Measurements from ENCODE around the gene PPTC7.
A peak's percentile ranks its signal among the peaks of the same experiment; 100 is the strongest.
"Not testable (repeated sequence)": the region's sequence is repeated elsewhere in the genome, so short reads cannot be mapped to it uniquely, and the experiment has no call there.

The PPTC7 gene

DNA sequence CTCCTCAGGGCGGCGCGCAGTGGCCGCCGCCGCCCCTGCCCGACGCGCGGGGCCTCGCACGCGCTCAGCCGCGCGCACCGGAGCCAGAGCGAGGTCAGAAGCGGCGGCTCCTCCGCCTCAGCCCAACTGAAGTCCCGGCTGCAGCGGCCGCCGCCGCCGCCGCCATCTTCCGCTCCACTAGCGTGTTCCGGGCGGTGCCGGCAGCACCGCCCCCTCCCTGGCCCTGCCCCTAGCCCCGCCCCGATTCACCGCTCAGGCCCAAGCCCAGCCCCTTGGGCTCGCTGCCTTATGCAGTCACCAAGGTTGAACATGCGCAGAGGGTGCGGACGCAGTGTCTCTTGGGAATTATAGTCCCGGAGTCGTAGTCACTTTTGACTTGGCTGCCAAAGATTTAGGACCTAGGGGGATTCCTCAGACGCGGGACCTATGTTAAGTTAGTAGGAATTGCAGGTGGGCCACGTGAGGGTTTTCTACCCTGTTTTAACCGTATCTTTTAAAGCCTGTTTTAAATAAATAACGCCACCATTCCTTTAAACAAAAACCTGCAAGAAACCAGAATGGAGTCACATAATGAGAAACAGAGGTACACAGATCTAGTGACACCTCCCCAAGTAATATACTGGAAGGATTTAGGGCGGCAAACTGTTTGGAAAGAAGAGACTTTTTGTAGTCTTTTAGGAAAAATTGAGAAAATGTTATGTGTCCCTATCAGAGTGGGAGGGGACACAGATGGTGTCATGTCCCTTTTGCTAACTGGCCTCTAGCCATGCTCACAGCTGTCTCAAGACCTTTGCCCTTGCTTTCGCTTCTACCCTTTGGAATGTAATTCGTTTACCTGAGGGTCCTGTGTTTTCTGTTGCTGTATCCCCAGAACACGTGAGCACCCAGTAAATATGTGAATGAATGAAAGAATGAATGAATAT lies at the start of gene PPTC7:
Gene PPTC7, minus strand, starts transcription at position 182 of the 923 bp plus-strand sequence. CDS start 287 bp downstream, outside the sequence.
- DNase-seq = peak; percentile 96

DNA sequence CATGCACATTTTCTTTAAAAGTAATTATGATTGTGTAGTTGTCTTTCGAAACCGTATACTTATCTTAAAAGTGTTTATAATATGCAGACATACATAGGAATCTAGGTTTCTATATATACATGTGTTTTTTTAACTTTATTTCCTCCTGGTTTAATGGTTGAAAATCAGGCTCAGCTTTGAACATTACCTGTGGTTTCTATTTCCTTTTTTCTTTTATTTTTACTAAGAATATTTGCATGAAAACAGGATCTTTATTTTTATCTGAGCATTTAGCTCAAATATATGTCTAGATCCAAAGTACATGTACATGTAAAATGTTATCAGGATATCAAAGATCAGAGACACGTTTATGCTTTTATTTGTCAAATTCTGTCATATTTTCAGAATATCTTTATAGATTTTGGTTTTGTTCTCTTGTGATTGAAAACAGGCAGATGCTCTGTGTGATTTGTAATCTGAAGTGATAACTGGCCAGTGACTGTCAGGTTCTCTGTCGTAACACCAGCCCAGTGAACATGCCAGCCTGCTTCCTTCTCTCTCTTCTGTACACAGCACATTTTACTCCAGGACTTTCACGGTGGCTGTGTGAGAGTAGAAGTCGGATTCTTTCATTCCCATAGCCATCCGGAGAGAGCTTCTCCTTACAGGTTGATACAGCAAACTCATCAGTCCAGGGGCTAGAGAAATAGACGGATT lies 44.5 kb upstream of the PPTC7 start:
- DNase-seq = no peak

DNA sequence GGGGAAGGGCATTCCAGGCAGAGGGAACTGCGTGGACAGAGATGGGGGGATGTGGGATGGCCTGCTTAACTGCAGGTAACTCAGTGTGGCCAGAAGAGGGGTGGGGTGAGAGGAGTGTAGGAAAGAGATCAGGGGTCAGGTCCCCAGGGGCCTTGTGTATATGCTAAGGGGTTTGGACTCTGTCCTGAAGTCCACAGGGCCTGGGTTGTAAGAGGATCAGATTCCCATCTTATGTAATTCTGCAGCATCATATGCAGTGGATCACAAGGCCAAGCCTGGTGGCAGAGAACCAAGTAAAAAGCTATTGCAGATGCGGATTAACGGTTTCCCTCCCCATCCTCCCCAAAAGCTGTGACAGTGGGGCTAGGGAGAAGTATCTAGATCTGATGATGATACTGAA lies 39.5 kb upstream of the PPTC7 start:
- DNase-seq = no peak

DNA sequence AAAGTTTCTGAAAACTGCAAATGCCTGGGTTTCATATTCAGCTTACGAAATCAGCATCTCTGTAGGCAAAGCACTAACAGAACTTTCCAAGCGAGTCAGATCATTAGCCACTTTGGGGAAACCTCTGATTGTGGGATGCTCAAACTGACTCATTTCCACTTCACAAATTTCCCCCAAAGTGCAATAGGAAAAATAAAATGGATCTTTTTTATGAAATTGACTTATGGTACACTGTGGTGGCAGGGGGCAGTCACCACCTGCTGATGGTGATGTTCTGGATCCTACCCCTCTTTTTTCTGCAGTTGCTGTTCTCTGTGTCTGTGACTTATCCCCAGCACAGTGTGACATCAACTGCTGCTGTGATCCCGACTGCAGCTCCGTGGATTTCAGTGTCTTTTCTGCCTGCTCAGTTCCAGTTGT lies 36.4 kb upstream of the PPTC7 start:
- no peak for DNase-seq

- no peak for DNase-seq
Measured at GRCh38 chr12:110616471-110617115, 33.5 kb upstream of the PPTC7 start.

DNA sequence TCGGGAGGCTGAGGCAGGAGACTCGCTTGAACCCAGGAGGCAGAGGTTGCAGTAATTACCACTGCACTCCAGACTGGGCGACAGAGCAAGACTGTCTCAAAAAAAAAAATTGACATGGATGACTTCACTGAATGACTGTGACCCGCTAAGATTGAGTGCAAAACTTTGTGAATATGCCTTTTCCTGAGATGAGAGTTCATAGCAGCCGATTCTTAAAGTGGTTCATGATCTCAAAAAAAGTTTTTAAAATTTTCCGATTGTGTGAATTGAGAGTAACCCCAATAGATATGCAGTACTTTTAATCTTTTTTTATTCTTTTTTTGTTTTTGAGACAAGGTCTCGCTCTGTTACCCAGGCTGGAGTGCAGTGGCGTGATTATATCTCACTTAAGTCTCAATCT lies 32.1 kb upstream of the PPTC7 start:
- no peak for DNase-seq

DNA sequence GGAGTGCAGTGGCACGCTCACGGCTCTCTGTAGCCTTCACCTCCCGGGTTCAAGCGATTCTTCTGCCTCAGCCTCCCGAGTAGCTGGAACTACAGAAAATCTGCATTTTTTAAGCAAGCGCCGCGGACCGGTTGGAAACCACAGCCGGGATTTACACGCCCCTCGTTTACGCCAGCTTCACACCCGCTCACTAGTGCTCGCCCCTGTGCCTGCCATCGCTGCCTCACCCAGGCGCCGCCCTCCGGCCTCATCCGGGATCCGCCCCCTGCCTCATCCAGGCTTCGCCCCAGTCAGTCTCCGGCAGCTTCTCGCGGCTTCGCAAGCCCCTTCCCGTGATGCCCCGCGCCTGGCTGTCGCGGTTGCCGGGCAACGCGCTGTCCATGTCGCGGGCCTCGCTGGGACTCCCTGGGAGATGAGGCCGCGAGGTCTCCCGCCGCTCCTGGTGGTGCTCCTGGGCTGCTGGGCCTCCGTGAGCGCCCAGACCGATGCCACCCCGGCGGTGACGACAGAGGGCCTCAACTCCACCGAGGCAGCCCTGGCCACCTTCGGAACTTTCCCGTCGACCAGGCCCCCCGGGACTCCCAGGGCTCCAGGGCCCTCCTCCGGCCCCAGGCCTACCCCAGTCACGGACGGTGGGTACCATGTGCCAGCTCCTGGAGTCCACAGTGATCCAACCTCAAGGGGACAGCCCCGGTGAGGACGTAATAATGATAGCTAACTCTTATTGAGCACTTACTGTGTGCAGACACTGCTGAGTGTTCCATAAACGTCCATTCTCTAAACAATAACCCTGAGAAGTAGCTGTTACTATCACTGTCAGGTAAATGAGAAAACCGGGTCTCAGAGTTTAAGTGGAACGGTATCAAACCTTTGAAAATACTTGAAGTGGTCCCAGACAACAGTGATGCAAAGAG lies 30.9 kb upstream of the PPTC7 start, which contains the start of gene TCTN1:
Gene TCTN1, plus strand, starts transcription at position 359 of the 914 bp plus-strand sequence. Its CDS starts 54 bp downstream, at position 413.
- peak; percentile 98 for DNase-seq

- DNase-seq = no peak
Measured at GRCh38 chr12:110613071-110613770, 30.1 kb upstream of the PPTC7 start.

- no peak for DNase-seq
Measured at GRCh38 chr12:110606253-110606611, 23.1 kb upstream of the PPTC7 start.

GRCh38 chr12:110602085-110602814 lies 19.1 kb upstream of the PPTC7 start:
- DNase-seq = not testable (repeated sequence)

GRCh38 chr12:110600254-110600653 lies 17.1 kb upstream of the PPTC7 start:
- DNase-seq = no peak

DNA sequence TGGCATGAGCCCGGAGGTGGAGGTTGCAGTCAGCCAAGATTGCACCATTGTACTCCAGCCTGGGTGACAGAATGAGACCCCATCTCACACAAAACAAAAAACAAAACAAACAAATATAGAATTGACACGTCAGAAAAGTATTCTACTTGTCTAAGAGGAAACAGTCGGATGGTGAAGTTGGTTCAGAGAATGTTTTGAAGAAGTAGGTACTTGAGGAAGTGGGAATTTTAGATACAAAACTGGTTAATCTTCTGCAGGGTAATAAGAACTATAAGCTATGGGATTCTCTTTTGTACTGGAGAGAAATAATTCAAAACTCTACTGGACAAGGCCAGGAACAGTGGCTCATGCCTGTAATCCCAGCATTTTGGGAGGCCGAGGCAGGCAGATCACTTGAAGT lies 16.2 kb upstream of the PPTC7 start:
- DNase-seq = no peak

DNA sequence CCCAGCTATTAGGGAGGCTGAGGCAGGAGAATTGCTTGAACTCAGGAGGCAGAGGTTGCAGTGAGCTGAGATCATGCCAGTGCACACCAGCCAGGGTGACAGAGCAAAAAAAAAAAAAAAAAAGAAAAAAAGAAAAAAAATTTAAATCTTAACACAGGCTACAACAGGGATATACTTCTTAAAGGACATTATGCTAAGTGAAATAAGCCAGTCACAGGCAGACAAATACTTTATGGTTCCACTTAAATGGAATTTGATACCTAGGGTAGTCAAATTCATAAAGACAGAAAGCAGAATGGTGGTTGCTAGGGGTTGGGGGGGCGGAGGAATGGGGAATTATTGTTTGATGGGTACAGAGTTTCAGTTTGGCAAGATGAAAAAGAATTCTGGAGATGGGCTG lies 14.8 kb upstream of the PPTC7 start:
- no peak for DNase-seq

- DNase-seq = not testable (repeated sequence)
Measured at GRCh38 chr12:110592919-110593318, 9.8 kb upstream of the PPTC7 start.

DNA sequence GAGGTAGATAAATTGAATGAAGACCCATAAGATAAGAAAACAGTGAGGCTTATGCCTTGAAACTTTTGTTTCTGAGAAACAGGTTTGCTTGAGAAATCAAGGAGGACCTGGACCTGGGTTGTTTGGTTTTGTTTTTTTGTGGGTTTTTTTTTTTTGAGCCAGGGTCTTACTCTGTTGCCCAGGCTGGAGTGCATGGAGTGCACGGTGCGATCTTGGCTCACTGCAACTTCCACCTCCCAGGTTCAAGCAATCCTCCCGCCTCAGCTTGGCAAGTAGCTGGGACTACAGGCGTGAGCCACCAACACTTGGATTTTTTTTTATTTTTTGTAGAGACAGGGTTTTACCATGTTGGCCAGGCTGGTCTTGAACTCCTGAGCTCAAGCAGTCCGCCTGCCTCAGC lies 9.0 kb upstream of the PPTC7 start:
- DNase-seq = no peak

- no peak for DNase-seq
Measured at GRCh38 chr12:110591451-110592051, 8.4 kb upstream of the PPTC7 start.

- DNase-seq = no peak
Measured at GRCh38 chr12:110590806-110591326, 7.7 kb upstream of the PPTC7 start.

- DNase-seq = no peak
Measured at GRCh38 chr12:110590059-110590458, 6.9 kb upstream of the PPTC7 start.

DNA sequence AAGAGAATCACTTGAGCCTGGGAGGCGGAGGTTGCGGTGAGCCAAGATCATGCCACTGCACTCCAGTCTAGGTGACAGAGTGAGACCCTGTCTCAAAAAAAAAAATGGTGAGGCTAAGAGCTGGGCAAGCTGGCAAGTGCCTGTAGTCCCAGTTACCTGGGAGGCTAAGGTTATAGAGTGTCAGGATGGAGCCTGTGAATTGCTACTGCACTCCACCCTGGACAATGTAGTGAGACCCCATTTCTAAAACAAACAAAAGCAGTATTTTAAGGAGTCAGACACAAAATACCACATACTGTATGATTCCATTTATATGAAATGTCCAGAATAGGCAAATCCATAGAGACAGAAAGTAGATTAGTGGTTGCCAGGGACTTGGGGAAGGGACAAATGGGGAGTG lies 4.0 kb upstream of the PPTC7 start:
- not testable (repeated sequence) for DNase-seq

DNA sequence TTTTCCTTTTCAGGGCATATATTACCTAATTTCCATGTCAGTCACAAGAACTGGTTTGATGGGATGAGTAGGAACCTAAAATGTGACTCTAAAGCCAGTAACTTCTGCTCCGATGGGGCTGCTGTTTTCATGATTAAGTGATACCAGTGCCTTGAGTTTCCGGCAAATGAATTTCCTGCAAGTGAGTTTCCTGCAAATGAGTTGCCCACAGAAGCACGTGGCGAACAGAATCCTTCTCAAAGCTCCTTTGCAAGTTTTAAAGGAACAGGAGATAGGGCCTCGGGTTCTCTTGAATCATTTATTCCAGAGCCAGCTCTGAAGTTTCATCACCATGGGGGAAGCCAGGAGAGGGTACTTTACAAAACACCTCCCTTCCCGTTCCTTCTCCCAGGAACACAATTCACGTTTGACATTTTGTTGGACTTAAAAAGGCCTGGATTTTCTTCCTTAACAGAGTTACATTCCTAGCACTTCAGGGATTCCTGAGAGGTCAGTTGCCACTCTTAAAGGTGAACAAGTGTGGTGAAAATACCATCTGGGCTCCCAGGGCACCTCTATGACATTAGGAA lies 2.2 kb upstream of the PPTC7 start:
- no peak for DNase-seq
